ENCODE data around the gene CNTNAP3. TPM values are rescaled to one million over a fixed set of nuclear protein-coding genes. Genes with fewer than 3 reads are reported as not detected.

CNTNAP3 gene
- total RNA-seq, result 3.3 and 7.3 TPM in 2 replicates

GRCh38 chr9:39287980-39288379 is at the start of gene CNTNAP3:
Gene CNTNAP3, minus strand, starts transcription at chr9:39288167. Its CDS starts 103 bp downstream, at chr9:39288064.

Other genes with a start within 250 kb of the CNTNAP3 start
- not detected in 2 replicates for gene SPATA31A1, start 67.5 kb upstream of the CNTNAP3 start, total RNA-seq

Measured in mammary microvascular endothelial cell (primary cell).